ENCODE data around the gene FSIP1.

FSIP1 gene

DNA sequence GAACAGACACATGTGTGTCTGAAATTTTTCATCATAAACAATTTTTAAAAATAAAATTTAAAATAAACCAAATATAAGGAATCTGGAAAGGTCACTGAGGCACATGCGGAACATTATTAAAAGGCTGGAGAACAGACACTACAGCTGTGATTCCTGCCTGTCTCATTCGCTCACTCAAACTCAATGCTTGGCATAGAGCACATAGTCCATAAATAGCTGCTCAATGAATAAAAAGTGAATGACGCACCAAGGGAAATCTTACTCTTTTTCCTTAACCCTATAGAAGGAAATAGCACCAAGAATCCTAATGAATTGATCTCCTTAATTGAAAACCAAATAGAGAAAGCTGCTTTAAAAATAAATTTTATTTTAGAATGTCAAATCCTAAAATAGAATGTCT is 98.4 kb downstream of the FSIP1 start:
- no peak for DNase-seq (ENCODE audit: low spot score)

DNA sequence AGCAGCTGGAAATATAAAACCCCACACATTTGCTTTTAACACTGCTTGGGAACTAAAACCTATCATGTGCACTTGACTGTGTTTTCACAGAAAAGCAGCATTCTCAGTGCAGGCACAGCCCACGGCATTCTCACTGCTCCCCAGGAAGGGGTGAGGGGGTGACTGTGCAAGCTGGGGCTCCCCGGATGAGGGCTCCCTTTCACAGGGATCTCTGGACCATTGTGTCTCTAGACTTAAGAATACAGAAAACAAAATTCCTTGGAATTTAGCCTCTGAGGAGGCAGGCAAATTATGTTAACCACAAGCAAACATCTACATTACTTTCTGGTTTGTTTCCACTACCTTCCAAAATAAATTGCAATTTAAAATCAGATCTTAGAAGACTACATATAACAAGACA is 100.3 kb downstream of the FSIP1 start:
- no peak for DNase-seq (ENCODE audit: low spot score)

DNA sequence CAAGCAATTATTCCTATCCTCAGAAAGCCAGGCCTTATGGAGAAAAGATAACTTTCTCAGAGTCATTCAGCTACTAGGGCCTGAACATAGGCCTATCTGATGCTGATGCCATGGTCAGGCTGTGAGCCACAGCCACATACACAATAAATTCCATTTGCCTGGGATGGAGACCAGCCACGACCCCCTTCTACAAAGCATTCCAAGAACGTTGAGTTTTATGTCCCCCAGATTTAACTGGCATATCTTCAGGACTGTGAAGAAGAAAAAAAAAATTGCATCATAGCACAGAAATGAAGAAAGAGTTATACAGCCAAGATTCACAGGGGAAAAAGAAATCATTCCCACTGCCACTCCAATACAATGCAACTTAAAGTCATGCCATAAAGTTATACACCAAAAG is 101.8 kb downstream of the FSIP1 start:
- no peak for DNase-seq (ENCODE audit: low spot score)

DNA sequence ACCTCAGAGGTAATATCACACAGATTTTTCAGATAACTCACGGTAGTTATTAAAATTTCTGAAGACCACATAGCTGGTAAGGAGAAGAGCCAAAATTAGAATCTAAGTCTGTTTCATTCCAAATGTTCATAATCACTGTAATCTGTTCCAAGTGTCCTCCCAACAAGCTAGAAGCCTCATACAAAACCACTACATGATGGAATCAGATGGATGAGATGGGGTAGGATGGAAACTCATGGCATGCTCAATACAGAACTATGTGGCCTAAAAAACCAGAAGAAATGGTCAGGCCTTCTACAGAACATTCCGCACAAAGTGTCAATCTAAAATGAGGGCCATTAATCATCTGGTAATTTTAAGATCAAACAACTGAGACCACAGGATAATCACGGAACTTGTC is 110.0 kb downstream of the FSIP1 start:
- no peak for DNase-seq (ENCODE audit: low spot score)

DNA sequence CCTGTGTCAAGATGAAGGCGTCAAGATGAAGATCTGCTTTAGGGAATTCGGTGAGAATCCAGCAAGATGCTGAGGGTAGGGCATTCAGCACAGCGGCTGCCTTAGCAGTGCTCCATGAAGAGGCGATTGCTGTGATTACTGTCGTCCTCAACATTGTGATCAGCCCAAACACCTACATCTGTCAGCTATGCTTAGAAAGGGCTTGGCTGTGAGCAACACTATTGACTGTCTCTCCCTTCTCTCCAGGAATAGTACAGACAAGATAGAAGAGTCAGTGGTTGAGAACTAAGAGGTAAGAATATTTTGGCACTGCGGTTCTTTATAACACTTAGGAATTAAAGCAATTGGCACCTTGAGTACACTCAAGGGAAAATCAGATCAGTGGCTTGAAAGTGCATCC is 110.5 kb downstream of the FSIP1 start:
- DNase-seq (ENCODE audit: low spot score): no peak

DNA sequence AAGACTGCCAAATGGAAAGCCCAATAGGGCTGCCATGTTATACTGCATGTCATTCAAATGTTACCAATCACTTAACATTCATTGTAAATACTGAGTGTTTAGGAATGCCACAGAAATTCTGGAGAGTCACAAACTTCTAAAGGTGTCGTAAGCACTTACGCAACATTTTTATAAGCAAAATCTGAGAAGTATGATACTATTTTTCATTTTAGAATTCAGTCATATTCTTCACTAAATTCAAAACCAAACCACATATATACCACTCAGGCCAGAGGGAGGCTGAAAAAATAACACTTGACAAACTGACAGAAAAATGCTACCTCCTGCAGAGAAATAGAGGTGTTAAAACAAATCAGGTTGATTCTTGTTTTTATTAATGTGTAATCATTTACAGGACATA is 112.0 kb downstream of the FSIP1 start:
- DNase-seq (ENCODE audit: low spot score): no peak

DNA sequence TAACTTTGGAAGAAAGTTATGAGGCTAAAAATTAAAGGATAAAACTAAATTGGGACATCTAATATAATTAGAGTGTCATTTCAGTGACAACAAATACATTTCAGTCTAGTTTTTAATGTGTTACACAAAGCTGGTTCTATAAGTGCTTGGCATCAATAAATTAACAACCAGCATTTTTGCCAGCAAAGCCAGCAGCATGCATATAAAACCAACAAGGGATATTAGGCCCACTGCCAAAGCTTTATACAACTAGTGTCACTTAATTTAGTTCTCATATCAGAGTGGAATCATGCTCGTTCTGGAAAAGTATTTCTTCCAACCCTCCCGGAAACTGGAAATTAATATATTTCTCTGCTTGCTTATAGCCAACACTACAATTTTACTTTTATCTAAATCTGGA is 113.0 kb downstream of the FSIP1 start:
- no peak for DNase-seq (ENCODE audit: low spot score)

DNA sequence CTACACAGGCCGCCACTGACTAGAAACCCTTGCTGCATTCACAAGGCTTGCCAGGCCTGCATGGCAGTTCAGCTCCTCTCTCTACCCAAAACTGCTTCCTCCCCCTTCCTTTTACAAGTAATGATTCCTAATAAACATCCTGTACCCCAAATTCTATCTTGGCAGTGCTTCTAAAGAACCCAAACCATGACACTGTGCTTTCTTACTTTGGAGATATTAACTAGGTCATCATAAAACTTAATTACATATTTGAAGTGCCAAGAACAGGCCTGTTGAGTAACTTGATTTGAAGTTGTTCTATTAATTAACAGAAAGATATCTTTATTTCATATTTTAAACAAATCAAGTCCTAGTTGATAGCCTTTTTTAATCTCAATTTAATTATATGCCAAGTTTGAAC is 113.4 kb downstream of the FSIP1 start:
- DNase-seq (ENCODE audit: low spot score): no peak

DNA sequence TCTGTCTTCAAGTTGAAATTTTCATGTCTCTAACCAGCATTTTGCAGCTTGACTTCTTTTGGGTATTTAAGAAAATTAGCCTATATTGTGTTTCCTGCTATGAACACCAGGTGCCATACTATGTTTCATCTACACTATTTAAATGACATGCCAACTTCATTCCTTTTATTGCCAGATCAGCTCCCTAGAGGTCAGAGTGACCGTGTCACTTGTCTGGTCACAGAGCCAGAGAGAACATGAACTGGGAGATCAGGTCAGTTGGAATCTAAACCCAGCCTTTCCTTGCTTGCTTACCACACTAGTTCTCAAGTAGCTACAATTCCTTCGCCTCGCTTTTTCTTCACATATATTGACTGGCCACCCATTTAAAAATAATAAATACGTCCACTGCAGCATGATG is 114.2 kb downstream of the FSIP1 start:
- no peak for DNase-seq (ENCODE audit: low spot score)

DNA sequence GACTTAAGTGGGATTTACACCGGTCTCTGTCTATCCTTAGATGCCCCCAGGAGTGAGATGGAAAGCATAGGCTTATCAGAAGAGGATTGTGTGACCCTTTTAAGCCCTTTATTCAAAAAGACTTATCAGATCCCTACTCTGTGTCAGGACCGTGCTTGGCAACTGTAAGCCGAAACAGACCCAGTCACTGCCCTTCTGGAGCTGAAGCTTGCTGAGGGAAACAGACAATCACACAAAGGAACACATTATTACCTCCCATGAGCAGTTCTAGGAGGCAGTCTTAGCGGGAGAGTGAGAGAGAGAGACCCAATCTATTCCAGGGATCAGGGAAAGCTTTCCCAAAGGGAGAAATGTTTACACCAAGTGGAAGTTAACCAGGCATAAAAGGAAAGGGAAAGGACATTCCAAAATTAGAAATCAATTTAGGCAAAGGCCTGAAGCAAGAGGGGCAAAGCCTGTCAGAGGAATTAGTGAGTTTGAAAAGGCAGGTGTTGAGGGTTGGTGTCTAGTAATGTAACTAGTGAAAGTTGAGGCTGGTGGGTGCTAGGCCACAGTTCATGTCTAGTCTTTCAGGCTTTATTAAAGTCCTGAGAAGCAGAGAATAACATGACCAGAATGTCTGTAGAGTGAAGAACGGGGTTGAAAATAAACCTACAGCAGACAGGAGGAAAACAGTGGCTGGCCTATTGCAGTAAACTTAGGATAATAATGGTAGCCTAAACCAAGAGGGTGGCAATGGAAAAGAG is 115.1 kb downstream of the FSIP1 start:
- DNase-seq (ENCODE audit: low spot score): no peak

DNA sequence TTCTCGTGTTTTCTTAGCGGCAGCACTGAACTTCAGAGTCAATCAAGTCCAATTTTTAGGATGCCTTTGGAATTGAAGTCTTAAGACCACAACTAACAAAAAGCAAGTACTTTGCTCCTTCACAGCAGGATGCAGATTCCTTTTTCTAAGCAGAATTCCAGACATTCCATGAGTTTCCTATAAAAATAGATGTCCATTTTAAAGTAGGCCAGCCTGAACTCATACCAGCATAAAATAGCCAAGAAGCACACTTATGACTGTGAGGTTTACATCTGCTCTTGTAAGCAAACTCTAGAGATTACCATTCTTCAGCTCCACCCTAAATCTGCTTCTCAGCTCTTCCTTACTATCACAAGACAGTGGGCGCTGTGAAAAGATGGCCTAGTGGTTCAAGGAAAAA is 116.0 kb downstream of the FSIP1 start:
- DNase-seq (ENCODE audit: low spot score): no peak

DNA sequence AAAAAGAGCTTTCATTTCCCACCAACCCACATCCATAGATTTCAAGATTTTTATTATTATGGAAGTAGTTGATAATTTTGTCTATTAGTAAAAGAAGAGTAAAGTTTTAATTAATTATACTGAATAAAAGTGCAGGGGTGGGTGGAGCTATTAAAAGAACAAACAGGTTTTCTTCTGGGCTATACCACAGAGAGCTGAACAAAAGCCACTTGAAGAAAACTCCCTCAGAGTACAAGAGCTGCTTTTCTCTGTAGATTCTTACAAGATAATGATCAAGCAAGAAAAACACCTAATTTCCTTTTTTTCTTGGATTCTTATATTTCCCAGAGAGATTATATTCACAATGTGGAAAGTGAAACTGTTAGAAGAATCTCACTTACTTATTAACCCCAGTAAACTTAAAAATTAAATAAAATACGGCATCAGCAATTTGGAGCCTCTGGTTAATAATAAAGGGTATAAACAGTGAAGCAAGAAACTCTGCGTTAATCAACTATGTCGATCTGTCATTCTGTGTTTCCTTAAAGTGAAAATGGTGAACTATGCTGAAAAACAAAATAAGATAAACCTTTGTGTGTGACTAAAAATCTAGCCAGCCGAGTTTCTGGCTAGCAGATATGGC is 116.9 kb downstream of the FSIP1 start:
- peak; percentile 6 for DNase-seq (ENCODE audit: low spot score)

DNA sequence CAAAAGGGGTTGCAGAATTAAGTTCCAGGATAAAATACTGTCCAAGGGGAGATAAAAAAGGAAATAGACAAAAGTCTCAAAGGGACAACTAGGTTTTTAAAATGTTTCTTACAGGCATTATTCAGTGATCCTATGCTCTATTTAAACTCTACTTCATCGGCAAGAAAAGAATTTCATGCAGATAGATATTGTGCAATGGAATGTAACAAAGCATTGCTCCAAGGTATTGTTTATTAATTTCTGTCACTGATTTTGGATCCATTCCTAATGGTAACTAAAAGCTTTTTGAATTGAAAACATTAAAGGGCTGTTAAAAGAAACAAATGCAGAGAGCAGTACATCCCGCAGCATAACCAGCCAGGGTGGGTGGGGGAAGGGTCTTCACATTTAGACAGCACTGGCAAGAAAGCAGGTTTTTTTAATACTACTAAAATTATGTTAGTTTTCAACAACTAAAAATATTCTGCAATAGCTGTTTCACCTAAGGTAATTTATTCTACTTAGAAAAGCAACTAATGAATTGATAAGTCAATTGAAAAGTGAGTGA is 118.9 kb downstream of the FSIP1 start:
- no peak for DNase-seq (ENCODE audit: low spot score)

DNA sequence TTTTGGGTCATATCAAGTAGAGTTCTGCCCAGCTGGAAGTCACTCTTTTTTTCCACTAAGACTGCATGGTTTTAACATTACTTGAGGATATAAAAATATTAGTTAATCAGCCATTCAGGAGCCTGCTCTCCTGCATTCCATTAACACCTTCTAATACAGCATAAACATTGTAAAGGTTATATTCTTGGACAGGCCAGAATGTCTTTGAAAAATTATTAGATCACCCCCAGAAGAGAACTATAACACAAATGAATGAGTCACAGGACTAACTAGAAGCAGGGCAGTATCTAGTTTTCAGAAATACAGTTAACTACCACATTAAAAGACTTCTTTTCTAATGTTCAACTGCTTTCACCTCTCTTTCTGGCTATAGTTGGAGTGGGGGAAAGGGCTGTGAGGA is 120.9 kb downstream of the FSIP1 start:
- DNase-seq (ENCODE audit: low spot score): no peak

DNA sequence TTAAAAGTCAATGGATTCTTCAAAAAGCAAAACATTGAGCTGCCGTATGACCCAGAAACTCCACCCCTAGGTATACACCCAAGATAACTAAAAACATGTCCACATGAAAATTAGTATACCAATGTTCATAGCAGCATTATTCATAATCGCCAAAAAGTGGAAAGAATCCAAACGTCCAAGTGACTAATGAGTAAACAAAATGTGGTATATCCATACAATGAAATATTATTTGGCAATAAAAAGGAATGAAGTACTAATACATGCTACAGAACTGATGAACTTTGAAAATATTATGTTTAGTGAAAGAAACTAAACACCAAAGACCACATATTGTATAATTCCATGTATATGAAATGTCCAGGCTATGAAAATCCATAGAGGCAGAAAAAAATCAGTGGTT is 123.9 kb downstream of the FSIP1 start:
- no peak for DNase-seq (ENCODE audit: low spot score)

DNA sequence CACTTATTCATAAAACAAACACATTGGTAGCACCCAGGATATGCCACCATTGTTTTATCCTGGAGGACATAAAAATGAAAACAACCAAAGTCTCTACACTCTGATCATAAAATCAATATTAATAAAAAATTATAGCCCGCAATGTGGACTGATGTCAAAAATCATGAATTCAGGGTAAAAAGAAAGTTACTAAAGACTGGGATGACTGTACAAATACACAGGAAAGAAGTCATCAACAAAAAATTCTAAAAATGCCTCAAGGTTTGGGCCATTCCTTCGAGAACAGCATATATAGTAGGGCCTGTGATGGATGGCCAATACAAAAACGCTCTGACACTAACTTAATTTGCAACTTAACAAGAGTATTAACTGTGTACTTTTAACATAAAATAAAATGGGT is 125.0 kb downstream of the FSIP1 start:
- no peak for DNase-seq (ENCODE audit: low spot score)

DNA sequence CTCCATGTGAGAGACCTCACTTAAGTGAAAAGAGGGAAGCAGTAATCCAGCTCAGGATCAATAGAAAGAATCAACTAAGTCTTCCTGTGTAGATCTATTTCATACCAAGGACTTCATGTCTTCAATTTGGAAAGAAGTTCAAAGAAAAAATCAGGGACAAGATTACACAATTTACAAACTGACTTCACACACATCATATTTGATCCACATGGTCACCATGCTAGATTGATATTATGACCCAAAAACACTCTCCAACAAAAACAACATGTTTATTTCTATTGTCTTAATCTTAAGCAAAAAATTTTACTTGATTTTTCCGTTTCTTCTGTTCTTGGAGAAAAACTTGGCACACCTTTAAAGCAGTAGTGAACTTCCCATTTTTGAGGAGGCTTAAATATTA is 125.5 kb downstream of the FSIP1 start:
- DNase-seq (ENCODE audit: low spot score): no peak

DNA sequence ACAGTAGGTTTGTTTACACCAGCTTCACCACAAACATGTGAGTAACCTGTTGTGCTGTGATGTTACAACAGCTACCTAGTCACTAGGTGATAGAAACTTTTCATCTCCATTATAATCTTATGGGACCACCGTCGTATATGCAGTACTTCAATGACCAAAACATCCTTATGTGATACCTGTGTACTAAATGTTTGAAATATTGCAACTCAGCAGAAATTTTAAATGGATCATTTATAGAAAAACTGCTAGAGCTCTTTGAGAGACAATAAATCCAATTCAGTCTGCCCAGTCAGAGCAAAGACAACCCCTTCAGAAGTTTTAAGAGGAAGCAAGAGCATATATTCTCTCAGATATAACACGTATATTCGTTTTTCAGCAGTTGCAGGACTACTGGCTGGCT is 128.3 kb downstream of the FSIP1 start:
- DNase-seq (ENCODE audit: low spot score): no peak

DNA sequence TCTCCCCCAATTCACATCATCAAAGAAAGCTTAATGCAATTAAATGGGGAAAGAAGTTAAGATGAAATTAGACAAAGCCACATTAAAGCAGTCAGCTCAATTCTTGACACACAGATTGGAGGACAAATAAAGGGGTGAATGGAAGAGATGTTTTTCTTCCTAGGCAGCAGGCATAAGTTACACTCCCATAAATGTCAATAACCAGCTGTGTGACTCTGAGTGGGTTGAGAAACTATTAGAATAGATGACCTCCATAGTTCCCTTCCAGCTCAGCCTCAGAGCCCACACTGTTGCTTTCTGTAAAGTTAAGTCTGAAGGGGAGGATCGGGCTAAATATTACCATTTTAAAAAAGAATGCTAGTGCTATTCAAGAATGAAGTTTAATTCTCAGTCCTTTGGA is 130.8 kb downstream of the FSIP1 start:
- DNase-seq (ENCODE audit: low spot score): no peak

DNA sequence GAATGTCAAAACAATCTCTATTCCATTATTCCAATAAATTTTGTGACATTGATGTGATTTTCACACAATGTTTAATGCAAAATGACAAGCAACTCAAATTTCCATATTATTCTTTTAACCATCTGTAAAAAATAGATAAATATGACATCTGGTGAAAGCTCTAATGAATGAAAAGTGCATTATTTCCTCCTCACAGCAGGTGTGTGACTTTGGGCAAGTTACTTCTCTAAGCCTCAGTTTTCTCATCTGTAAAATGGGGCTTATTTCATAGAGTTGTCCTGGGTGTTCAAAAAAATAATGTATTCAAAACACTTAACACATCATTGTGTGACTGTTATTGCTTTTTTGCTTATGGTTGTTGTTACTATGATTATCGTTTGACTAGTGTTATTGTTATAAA is 131.3 kb downstream of the FSIP1 start:
- no peak for DNase-seq (ENCODE audit: low spot score)

DNA sequence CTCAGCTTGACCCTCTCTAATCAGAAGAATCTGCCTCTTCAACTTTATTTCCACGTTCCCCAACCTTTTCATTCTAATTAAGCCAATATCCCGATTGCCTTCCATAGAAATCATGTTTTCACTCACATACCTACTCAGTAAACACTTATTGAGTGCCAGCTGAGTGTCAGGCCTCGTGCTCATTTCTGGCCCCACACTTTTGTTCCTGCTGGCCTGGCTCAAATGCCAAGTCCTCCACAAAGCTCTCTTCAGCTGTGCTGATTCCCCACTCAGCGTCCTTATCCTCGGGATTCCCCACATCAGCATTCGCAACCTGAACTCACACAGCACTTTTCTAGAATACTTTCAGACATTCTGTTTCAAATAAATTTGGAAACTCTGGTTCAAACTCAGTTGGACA is 132.9 kb downstream of the FSIP1 start:
- no peak for DNase-seq (ENCODE audit: low spot score)

DNA sequence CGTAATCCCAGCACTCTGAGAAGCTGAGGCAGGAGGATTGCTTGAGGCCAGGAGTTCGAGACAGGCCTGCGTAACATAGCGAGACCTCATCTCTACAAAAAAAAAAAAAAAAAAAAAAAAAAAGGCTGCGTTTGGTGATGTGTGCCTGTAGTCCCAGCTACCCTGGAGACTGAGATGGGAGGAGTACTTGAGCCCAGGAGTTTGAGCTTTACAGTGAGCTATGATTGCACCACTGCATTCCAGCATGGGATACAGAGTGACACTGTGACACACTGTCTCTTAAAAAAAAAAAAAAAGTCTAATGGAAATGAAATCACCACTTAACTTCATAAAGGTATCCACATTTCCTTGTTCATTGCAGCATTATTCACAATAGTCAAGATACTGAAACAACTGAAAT is 136.2 kb downstream of the FSIP1 start:
- no peak for DNase-seq (ENCODE audit: low spot score)

DNA sequence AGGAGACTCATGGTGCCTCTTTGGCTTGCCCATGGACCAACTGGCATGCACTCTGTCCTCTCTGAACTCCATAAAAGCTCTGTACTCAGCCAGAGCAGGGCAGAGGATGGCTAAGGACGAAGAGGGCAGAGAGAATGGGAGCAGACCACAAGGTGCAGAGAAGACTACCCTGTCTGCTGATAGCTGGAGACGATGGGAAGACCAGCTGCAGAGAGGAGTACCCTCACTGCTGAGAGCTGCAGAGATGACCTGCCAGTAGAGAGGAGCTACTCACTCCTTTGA is 136.7 kb downstream of the FSIP1 start:
- no peak for DNase-seq (ENCODE audit: low spot score)

Data from CD4-positive, alpha-beta T cell treated with Interleukin-15 for 4 hours (primary cell).